Measurements from ENCODE around the gene SPATS2L.
A peak's percentile ranks its signal among the peaks of the same experiment; 100 is the strongest.

GRCh38 chr2:200525882-200526651 lies 219.6 kb downstream of the SPATS2L start, which contains the start of gene SGO2:
- peak; percentile 72 to 95 (median 83) for TF ChIP-seq POLR2AphosphoS5 (IDR thresholded peaks at IDR 0.05)
- no peak for TF ChIP-seq POLR2A (IDR thresholded peaks at IDR 0.05)
- TF ChIP-seq CTCF (IDR thresholded peaks at IDR 0.05) = no peak
